H1 (cell line): ENCODE results near the gene PLEKHM3. TPM values are rescaled to one million over a fixed set of nuclear protein-coding genes. Genes with fewer than 3 reads are reported as not detected.

Experiments used
- CTCF ChIA-PET: fragments of 300-600 bp; sonication (Branson Sonifier 250); formaldehyde crosslinking; loops from one replicate; lab custom pipeline; 2021; ENCODE audit not compliant: partially characterized antibody; lab: Charles Lee
- POLR2A ChIA-PET: fragments of 300-600 bp; sonication (Branson Sonifier 250); formaldehyde crosslinking; loops from one replicate; lab custom pipeline; 2021; ENCODE audit warnings: inconsistent platforms; ENCODE audit not compliant: partially characterized antibody; lab: Charles Lee
- DNase-seq, 2 experiments: peaks; one replicate each; pipeline versions ENCODE4 v3.0.0 to v3.0.0-alpha.2; 2010 to 2022; ENCODE audit warnings: low spot score in 2 of 2, low read depth in 1 of 2, mixed read lengths in 1 of 2
- FAIRE-seq: peaks from 2 replicates; lab custom pipeline; 2011; peaks lifted over from hg19 to GRCh38; lab: Jason Lieb, UNC
- H2AFZ ChIP-seq: 2 replicates; pipeline ENCODE4 v1.8.1; 2012; ENCODE audit warnings: low read length, inconsistent platforms
- H2AK5ac ChIP-seq: 2 replicates; pipeline ENCODE4 v1.6.1; 2013; ENCODE audit warnings: low read depth, low read length
- H2BK120ac ChIP-seq: replicated peaks from 2 replicates; pipeline ENCODE3; 2013; ENCODE audit warnings: low read depth, low read length, inconsistent platforms
- H2BK12ac ChIP-seq: 2 replicates; pipeline ENCODE4 v1.6.1; 2013; ENCODE audit warnings: low read depth, low read length
- H2BK15ac ChIP-seq: 2 replicates; pipeline ENCODE4 v1.6.1; 2013; ENCODE audit warnings: low read length
- H2BK20ac ChIP-seq: 2 replicates; pipeline ENCODE4 v1.6.1; 2013; ENCODE audit warnings: low read length
- H2BK5ac ChIP-seq: 2 replicates; pipeline ENCODE4 v1.6.1; 2013; ENCODE audit warnings: low read depth, low read length
- H3K14ac ChIP-seq: 2 replicates; pipeline ENCODE4 v1.6.1; 2013; ENCODE audit warnings: inconsistent platforms; ENCODE audit not compliant: insufficient read length
- H3K18ac ChIP-seq: 2 replicates; pipeline ENCODE4 v1.6.1; 2013; ENCODE audit warnings: low read length; ENCODE audit errors: extremely low read depth
- H3K23ac ChIP-seq: 2 replicates; pipeline ENCODE4 v1.6.1; 2013; ENCODE audit warnings: inconsistent platforms; ENCODE audit not compliant: insufficient read length
- H3K23me2 ChIP-seq: 2 replicates; pipeline ENCODE4 v1.6.1; 2013; ENCODE audit warnings: low read depth, low read length
- H3K27ac ChIP-seq: 2 replicates; pipeline ENCODE4 v1.6.1; 2011; ENCODE audit warnings: low read depth, low read length, inconsistent platforms
- H3K27me3 ChIP-seq, 4 experiments: replicated peaks in 1 of 4; 1 replicate in 1 of 4; 2 replicates in 3 of 4; pipeline versions ENCODE4 v1.6.1 to v1.8.1; 2011 to 2013; ENCODE audit warnings: low read length in 3 of 4, mild to moderate bottlenecking in 3 of 4, inconsistent platforms in 2 of 4, mixed read lengths in 2 of 4, moderate library complexity in 1 of 4; ENCODE audit not compliant: control insufficient read depth in 3 of 4, insufficient read depth in 3 of 4; ENCODE audit errors: extremely low read depth in 1 of 4
- H3K36me3 ChIP-seq, 4 experiments: 2 replicates each; pipeline versions ENCODE4 v1.6.1 to v1.8.1; 2011 to 2013; ENCODE audit warnings: mild to moderate bottlenecking in 4 of 4, low read length in 3 of 4, moderate library complexity in 2 of 4, control low read depth in 1 of 4, inconsistent platforms in 1 of 4; ENCODE audit not compliant: insufficient read depth in 4 of 4, control insufficient read depth in 2 of 4
- H3K4ac ChIP-seq: replicated peaks from 2 replicates; pipeline ENCODE3; 2013; ENCODE audit warnings: low read length, low read depth, mixed read lengths, inconsistent platforms; ENCODE audit not compliant: insufficient read length
- H3K4me1 ChIP-seq, 4 experiments: replicated peaks in 1 of 4; 1 replicate in 1 of 4; 2 replicates in 3 of 4; pipeline versions ENCODE4 v1.6.1 to v1.8.1; 2011 to 2013; ENCODE audit warnings: low read length in 3 of 4, inconsistent platforms in 2 of 4, mixed read lengths in 1 of 4; ENCODE audit not compliant: insufficient read depth in 4 of 4, control insufficient read depth in 3 of 4
- H3K4me2 ChIP-seq, 2 experiments: 2 replicates each; pipeline versions ENCODE4 v1.6.1 to v1.8.1; 2011 to 2013; ENCODE audit warnings: low read depth in 2 of 2, low read length in 2 of 2, control low read depth in 1 of 2, inconsistent platforms in 1 of 2, mild to moderate bottlenecking in 1 of 2; ENCODE audit not compliant: insufficient read depth in 1 of 2
- H3K4me3 ChIP-seq, 4 experiments: fragments of 200-600, 300-600 bp in 1 of 4; sonication (generic), shearing (Covaris generic), sonication (Bioruptor Twin) in 1 of 4; 2 replicates each; pipeline versions ENCODE4 v1.5.1 to v1.8.1; 2011 to 2016; ENCODE audit warnings: low read length in 4 of 4, low read depth in 3 of 4, control low read depth in 2 of 4, inconsistent platforms in 2 of 4, mild to moderate bottlenecking in 2 of 4, mixed read lengths in 1 of 4, moderate library complexity in 1 of 4; ENCODE audit not compliant: insufficient read depth in 2 of 4; ENCODE audit errors: extremely low read depth in 1 of 4
- H3K56ac ChIP-seq: replicated peaks from 2 replicates; pipeline ENCODE3; 2013; ENCODE audit warnings: low read depth, mild to moderate bottlenecking, mixed read lengths, low read length, inconsistent platforms; ENCODE audit not compliant: insufficient read length
- H3K79me1 ChIP-seq: 2 replicates; pipeline ENCODE4 v1.6.1; 2013; ENCODE audit warnings: low read depth, low read length, control low read depth
- H3K79me2 ChIP-seq, 2 experiments: 2 replicates each; pipeline versions ENCODE4 v1.6.1 to v1.8.1; 2012 to 2013; ENCODE audit warnings: low read length in 2 of 2, mild to moderate bottlenecking in 2 of 2, inconsistent platforms in 1 of 2; ENCODE audit not compliant: insufficient read depth in 2 of 2, control insufficient read depth in 1 of 2
- H3K9ac ChIP-seq, 4 experiments: replicated peaks in 1 of 4; 1 replicate in 1 of 4; 2 replicates in 3 of 4; pipeline versions ENCODE4 v1.6.1 to v1.8.1; 2011 to 2013; ENCODE audit warnings: low read depth in 3 of 4, low read length in 3 of 4, control low read depth in 2 of 4, mild to moderate bottlenecking in 2 of 4, moderate library complexity in 2 of 4, inconsistent platforms in 1 of 4; ENCODE audit errors: extremely low read depth in 1 of 4
- H3K9me3 ChIP-seq, 2 experiments: 2 replicates each; pipeline versions ENCODE4 v1.6.1 to v1.8.1; 2012 to 2013; ENCODE audit warnings: mild to moderate bottlenecking in 2 of 2, moderate library complexity in 2 of 2, control low read depth in 1 of 2, inconsistent platforms in 1 of 2, low read depth in 1 of 2, low read length in 1 of 2, mixed read lengths in 1 of 2; ENCODE audit not compliant: insufficient read depth in 2 of 2
- H4K20me1 ChIP-seq, 2 experiments: replicated peaks in 1 of 2; 2 replicates each; pipeline versions ENCODE3 to v1.8.1; 2011 to 2013; ENCODE audit warnings: inconsistent platforms in 2 of 2, low read length in 2 of 2, mild to moderate bottlenecking in 1 of 2; ENCODE audit not compliant: insufficient read depth in 2 of 2, control insufficient read depth in 1 of 2
- H4K5ac ChIP-seq: 2 replicates; pipeline ENCODE4 v1.6.1; 2013; ENCODE audit warnings: low read length, low read depth, mixed read lengths, inconsistent platforms; ENCODE audit not compliant: insufficient read length
- H4K8ac ChIP-seq: 2 replicates; pipeline ENCODE4 v1.8.0; 2013; ENCODE audit warnings: mild to moderate bottlenecking, moderate library complexity, low read length, inconsistent platforms; ENCODE audit not compliant: insufficient read depth; ENCODE audit errors: extremely low read depth
- H4K91ac ChIP-seq: replicated peaks from 2 replicates; pipeline ENCODE3; 2013; ENCODE audit warnings: low read length, mixed read lengths, inconsistent platforms; ENCODE audit not compliant: insufficient read length
- CEBPB ChIP-seq: IDR thresholded peaks from 2 replicates; pipeline ENCODE4 v1.6.1; 2012; ENCODE audit warnings: low read depth, low read length
- E2F6 ChIP-seq: IDR thresholded peaks from 2 replicates; pipeline ENCODE4 v1.6.1; 2012; ENCODE audit warnings: inconsistent platforms
- GABPA ChIP-seq: IDR thresholded peaks from 2 replicates; pipeline ENCODE4 v1.6.1; 2011; ENCODE audit warnings: mild to moderate bottlenecking, low read length, moderate library complexity, borderline replicate concordance; ENCODE audit not compliant: insufficient read depth
- POU5F1 ChIP-seq: IDR thresholded peaks from 2 replicates; pipeline ENCODE4 v1.6.1; 2011; ENCODE audit warnings: low read depth, mild to moderate bottlenecking, low read length, moderate library complexity
- SAP30 ChIP-seq: fragments of 300-600 bp; sonication (generic); IDR thresholded peaks from 2 replicates; pipeline ENCODE4 v1.7.1; 2012; ENCODE audit warnings: low read length, moderate library complexity, mild to moderate bottlenecking, inconsistent platforms; ENCODE audit not compliant: insufficient read depth, insufficient replicate concordance
- SRF ChIP-seq: IDR thresholded peaks from 2 replicates; pipeline ENCODE4 v1.6.1; 2011; ENCODE audit warnings: mild to moderate bottlenecking, low read depth, low read length, moderate library complexity
- TAF1 ChIP-seq: IDR thresholded peaks from 2 replicates; pipeline ENCODE4 v1.6.1; 2011; ENCODE audit warnings: mild to moderate bottlenecking, low read depth, low read length
- TBP ChIP-seq: IDR thresholded peaks from 2 replicates; pipeline ENCODE4 v1.6.1; 2011; ENCODE audit warnings: low read depth, low read length, improper control_type of control experiment
- TCF12 ChIP-seq: IDR thresholded peaks from 2 replicates; pipeline ENCODE4 v1.6.1; 2011; ENCODE audit warnings: low read depth, mild to moderate bottlenecking, low read length
- WGBS, 2 experiments: shearing (Covaris generic) in 1 of 2; methylation state at CpG; one replicate each; pipeline versions ENCODE4 v1.1.6 to v1.1.7; 2013 to 2015; ENCODE audit warnings: low lambda C conversion rate in 2 of 2, mixed read lengths in 2 of 2, inconsistent platforms in 1 of 2, low coverage in 1 of 2, missing lambda C conversion rate in 1 of 2; ENCODE audit not compliant: insufficient replicate concordance in 2 of 2, insufficient coverage in 1 of 2, insufficient read length in 1 of 2; ENCODE audit errors: extremely low coverage in 1 of 2, missing lambda C conversion rate in 1 of 2; 5-methylcytosine and 5-hydroxymethylcytosine counted together
- polyA plus RNA-seq, 7 experiments: library from polyadenylated mRNA; depleted of rRNA in 3 of 7; stranded (reverse) in 5 of 7; unstranded in 2 of 7; fragments of >200 nt in 5 of 7; fragments of 200-250 nt in 2 of 7; gene quantifications; 1 replicate in 5 of 7; 2 replicates in 1 of 7; 4 replicates in 1 of 7; pipeline versions ENCODE4 v1.2.1 to v1.2.3, GENCODE V29; 2011 to 2013; ENCODE audit warnings: missing spikeins in 2 of 7, mixed read lengths in 2 of 7
- total RNA-seq: library from RNA; stranded (reverse); fragmentation: NEBNext Ultra II Directional; extraction: Animal tissue kit (Norgen Biotek cat#: 25700); gene quantifications from 2 replicates; pipeline ENCODE4 v1.2.1, GENCODE V29; 2021
- TF ChIP-seq, protein P1 (sequence below): IDR thresholded peaks from 2 replicates; pipeline ENCODE4 v1.6.1; 2012; ENCODE audit warnings: inconsistent platforms

Gene PLEKHM3
- total and polyA plus RNA-seq, 2 of the 8 experiments (the other 6 are each of a cell fraction or from before 2014, with no cell fraction given) = 2.3 to 5.8 TPM

DNA sequence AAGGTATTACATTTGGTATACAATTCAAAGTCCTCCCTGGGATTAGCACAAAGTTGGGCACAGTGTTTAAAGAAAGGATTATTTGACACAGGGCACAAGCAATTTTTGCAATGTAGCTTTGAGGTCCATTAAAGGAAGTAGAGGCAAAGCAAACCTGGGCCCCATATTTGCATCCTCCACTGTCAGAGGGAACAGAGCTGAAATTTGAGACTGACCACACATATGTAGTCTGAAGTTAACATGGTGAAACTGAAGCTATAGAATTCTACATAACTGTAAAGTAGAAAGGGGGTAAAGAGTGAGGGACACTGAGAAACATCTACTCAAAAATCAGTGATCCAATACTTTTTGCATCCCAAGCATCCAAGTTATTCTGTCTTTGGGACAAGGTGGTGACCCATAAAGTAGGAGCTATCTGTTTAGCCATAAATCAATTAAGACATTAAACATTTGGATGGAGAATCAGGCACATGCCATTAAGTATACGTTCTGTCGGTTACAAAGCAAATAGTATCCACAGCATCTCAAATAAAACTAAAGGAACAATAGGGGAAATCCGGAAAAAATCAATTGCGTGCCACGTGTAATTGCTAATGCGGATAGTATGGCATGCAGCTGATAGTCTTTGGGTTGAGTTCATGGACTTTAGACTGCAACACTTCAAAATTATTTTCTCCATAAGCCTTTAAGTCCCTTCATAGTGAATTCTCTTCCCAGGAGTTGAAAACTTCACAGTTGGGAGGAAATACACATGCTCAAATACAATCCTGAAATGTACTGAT is 72.6 kb downstream of the PLEKHM3 start:
- H3K14ac ChIP-seq = no peak overlapping the region
- no peak overlapping the region for H3K4me3 ChIP-seq
- H2AK5ac ChIP-seq = no peak overlapping the region
- no peak overlapping the region for H2BK20ac ChIP-seq
- no peaks in the 10 kb centered on the region for H3K23me2 ChIP-seq
- H4K5ac ChIP-seq = no peak overlapping the region
- no peak overlapping the region for H4K91ac ChIP-seq
- H2BK15ac ChIP-seq = no peak overlapping the region
- H3K27ac ChIP-seq = no peak overlapping the region
- H3K4me2 ChIP-seq = no peak overlapping the region
- H3K79me1 ChIP-seq = no peaks in the 10 kb centered on the region
- H3K18ac ChIP-seq = no peak overlapping the region
- no peaks in the 10 kb centered on the region for H3K9me3 ChIP-seq
- H3K27me3 ChIP-seq = no peaks in the 10 kb centered on the region
- H2BK120ac ChIP-seq = no peak overlapping the region
- CTCF ChIA-PET = interaction anchor here (0.5 to 5.4 kb wide), 13 partner anchors 12 to 701 kb away, joined by 3 to 39 read pairs (median 4); no protein-coding TSS in a partner anchor
- peaks cover 0 to 27% (median 16%) of the 10 kb centered on the region in 4 experiments; a peak in 4 of 7 replicates for H3K4me1 ChIP-seq
- H3K23ac ChIP-seq = no peak overlapping the region
- no peak overlapping the region for H4K8ac ChIP-seq
- H3K4ac ChIP-seq = no peak overlapping the region
- WGBS, 2 experiments = 92% methylated on average over 6 of the region's 6 CpGs; no CpG with 5 or more reads in 1 of the 2 experiments
- no peak overlapping the region for H3K56ac ChIP-seq
- no peak overlapping the region for H2BK5ac ChIP-seq
- POLR2A ChIA-PET = interaction anchor here (1.1 kb wide), 1 partner anchor 73 kb away, joined by 3 read pairs; the partner anchor contains the start of gene PLEKHM3
- FAIRE-seq (no peak), DNase-seq (no peak)
- H2BK12ac ChIP-seq = no peak overlapping the region
- H4K20me1 ChIP-seq = no peaks in the 10 kb centered on the region
- no peak overlapping the region for H3K9ac ChIP-seq
- H3K79me2 ChIP-seq = no peaks in the 10 kb centered on the region
- no peaks in the 10 kb centered on the region for H3K36me3 ChIP-seq
- no peak overlapping the region for H2AFZ ChIP-seq
- TF ChIP-seq SAP30 (no peak), POU5F1 (no peak), TCF12 (no peak), SRF (no peak), CEBPB (no peak), GABPA (no peak), TAF1 (no peak), TBP (no peak), E2F6 (no peak)
- TF ChIP-seq, protein P1, sequence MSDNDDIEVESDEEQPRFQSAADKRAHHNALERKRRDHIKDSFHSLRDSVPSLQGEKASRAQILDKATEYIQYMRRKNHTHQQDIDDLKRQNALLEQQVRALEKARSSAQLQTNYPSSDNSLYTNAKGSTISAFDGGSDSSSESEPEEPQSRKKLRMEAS = no peak
